ENCODE data around the gene MRPS18A. TPM values are rescaled to one million over a fixed set of nuclear protein-coding genes. Genes with fewer than 3 reads are reported as not detected.

Gene MRPS18A
- total and polyA plus RNA-seq, 2 experiments from 2014 or later = 58.6 to 62.7 TPM

DNA sequence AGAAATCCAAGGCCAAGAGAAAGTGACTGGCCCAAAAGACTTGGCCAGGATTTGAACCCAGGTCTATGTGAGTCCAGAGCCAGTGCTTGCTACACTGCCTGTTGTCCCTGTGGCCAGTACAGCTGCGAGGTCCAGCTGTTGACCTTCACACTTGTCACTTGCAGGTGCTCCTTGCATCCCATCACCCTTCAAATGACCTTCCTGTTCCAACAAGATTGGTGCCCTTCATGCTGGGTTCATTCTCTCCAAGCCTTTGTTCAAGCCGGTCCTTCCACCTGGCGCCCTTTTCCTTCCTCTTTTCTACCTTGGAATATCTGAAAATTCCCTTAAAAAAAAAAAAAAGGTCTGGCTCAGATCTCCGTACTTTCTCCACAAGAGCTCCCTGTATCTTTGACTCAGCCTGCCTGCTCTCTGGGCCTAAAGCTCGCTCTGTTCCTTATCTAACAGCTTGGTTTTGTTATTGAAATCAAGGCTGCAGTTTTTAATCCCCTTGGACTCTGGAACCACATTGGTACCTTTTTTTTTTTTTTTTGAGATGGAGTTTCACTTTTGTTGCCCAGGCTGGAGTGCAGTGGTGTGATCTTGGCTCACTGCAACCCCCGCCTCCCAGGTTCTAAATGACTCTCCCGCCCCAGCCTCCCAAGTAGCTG is 22.2 kb upstream of the MRPS18A start (continued):
- TF ChIP-seq ETS1 (IDR thresholded peaks at IDR 0.05) = no peak
- TF ChIP-seq, protein P1, sequence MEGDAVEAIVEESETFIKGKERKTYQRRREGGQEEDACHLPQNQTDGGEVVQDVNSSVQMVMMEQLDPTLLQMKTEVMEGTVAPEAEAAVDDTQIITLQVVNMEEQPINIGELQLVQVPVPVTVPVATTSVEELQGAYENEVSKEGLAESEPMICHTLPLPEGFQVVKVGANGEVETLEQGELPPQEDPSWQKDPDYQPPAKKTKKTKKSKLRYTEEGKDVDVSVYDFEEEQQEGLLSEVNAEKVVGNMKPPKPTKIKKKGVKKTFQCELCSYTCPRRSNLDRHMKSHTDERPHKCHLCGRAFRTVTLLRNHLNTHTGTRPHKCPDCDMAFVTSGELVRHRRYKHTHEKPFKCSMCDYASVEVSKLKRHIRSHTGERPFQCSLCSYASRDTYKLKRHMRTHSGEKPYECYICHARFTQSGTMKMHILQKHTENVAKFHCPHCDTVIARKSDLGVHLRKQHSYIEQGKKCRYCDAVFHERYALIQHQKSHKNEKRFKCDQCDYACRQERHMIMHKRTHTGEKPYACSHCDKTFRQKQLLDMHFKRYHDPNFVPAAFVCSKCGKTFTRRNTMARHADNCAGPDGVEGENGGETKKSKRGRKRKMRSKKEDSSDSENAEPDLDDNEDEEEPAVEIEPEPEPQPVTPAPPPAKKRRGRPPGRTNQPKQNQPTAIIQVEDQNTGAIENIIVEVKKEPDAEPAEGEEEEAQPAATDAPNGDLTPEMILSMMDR (conservative IDR thresholded peaks at IDR 0.05; ENCODE audit: low read depth in 2 of 2) = no peak
- no peak for TF ChIP-seq STAT1 (IDR thresholded peaks at IDR 0.05; ENCODE audit: unreplicated experiment)
- TF ChIP-seq NANOG (IDR thresholded peaks at IDR 0.05; ENCODE audit: borderline replicate concordance) = no peak
- no peak for TF ChIP-seq POLR2AphosphoS5 (IDR thresholded peaks at IDR 0.05; ENCODE audit: low read depth)
- no peak for TF ChIP-seq EZH2 (IDR thresholded peaks at IDR 0.05; ENCODE audit: low read depth, unreplicated experiment)

DNA sequence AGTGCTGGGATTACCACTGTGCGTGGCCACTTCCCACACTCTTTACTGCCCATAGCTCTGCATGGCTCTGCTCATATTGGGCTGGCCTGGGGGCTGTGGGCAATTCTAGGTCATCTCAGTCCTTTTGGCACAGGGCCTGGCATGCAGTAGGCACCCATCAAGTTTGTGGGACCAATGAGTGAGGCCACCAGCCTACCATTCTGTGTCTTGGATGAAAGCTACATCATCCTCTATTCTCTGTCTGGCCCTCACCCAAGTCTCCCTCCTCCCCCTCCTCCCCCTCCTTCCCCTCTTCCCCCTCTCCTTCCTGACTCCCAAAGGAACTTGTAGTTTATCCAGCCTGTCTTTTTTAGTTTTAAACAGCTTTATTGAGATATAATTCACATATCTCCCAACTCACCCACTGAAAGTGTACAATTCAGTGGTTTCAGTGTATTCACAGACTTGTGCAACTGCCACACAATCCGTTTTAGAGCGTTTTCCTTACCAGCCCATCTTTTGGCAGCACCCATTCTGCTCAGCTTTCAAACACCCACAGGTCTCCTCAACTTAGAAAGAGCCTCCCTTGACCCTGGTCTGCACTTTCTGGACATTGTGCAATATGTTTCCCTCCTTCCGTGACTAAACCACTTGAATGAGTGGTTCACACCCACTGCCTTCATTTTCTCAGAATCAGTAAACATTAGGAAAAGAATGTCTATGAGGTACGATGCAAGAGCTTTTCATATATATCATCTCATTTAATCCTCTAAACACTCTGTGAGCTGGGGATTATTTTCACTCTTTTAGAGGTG is 21.5 kb upstream of the MRPS18A start:
- Histone ChIP-seq H3K79me2 (replicated peaks; ENCODE audit: insufficient read depth) (no peaks in the 10 kb centered on the region), H3K4me1 (ENCODE audit: insufficient read depth) (peaks cover 15% of the 10 kb centered on the region), H3K4me2 (no peak overlapping the region), H3K27me3 (ENCODE audit: insufficient read depth) (no peaks in the 10 kb centered on the region), H3K36me3 (ENCODE audit: insufficient read depth) (no peaks in the 10 kb centered on the region), H3K4me3 (no peak overlapping the region), H2AFZ (no peak overlapping the region), H4K20me1 (replicated peaks; ENCODE audit: insufficient read depth) (no peaks in the 10 kb centered on the region), H3K27ac (ENCODE audit: low read depth) (no peak overlapping the region), H3K9me2 (ENCODE audit: insufficient read depth) (no peaks in the 10 kb centered on the region), H3F3A (replicated peaks; ENCODE audit: low read depth) (no peaks in the 10 kb centered on the region)
- TF ChIP-seq, protein P2, sequence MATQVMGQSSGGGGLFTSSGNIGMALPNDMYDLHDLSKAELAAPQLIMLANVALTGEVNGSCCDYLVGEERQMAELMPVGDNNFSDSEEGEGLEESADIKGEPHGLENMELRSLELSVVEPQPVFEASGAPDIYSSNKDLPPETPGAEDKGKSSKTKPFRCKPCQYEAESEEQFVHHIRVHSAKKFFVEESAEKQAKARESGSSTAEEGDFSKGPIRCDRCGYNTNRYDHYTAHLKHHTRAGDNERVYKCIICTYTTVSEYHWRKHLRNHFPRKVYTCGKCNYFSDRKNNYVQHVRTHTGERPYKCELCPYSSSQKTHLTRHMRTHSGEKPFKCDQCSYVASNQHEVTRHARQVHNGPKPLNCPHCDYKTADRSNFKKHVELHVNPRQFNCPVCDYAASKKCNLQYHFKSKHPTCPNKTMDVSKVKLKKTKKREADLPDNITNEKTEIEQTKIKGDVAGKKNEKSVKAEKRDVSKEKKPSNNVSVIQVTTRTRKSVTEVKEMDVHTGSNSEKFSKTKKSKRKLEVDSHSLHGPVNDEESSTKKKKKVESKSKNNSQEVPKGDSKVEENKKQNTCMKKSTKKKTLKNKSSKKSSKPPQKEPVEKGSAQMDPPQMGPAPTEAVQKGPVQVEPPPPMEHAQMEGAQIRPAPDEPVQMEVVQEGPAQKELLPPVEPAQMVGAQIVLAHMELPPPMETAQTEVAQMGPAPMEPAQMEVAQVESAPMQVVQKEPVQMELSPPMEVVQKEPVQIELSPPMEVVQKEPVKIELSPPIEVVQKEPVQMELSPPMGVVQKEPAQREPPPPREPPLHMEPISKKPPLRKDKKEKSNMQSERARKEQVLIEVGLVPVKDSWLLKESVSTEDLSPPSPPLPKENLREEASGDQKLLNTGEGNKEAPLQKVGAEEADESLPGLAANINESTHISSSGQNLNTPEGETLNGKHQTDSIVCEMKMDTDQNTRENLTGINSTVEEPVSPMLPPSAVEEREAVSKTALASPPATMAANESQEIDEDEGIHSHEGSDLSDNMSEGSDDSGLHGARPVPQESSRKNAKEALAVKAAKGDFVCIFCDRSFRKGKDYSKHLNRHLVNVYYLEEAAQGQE (IDR thresholded peaks at IDR 0.05; ENCODE audit: unreplicated experiment) = no peak
- no peak for TF ChIP-seq ZNF462 (CRISPR knock-in tag; IDR thresholded peaks at IDR 0.05)
- ATAC-seq (no peak), DNase-seq (ENCODE audit: low spot score) (no peak)
- Mint-ChIP-seq H3K27me3 (ENCODE audit: insufficient read depth, low read depth, poor library complexity) (peaks cover 12% of the 10 kb centered on the region), H3K9me3 (no peaks in the 10 kb centered on the region), H3K4me1 (peaks cover 45% of the 10 kb centered on the region), H3K27ac (no peak overlapping the region), H3K36me3 (ENCODE audit: low read depth) (no peaks in the 10 kb centered on the region), H3K4me3 (no peak overlapping the region)

Measured in GM23338 (cell line).